Endodermal cell (in vitro differentiated cells): ENCODE results near the gene SLC25A43. TPM values are rescaled to one million over a fixed set of nuclear protein-coding genes. Genes with fewer than 3 reads are reported as not detected.
"Not testable (repeated sequence)": the region's sequence is repeated elsewhere in the genome, so short reads cannot be mapped to it uniquely, and the experiment has no call there.

ENCODE experiments used
- DNase-seq: peaks from one replicate; pipeline ENCODE4 v3.0.0-alpha.2; 2017
- H3K27ac ChIP-seq: 2 replicates; pipeline ENCODE4 v1.5.1; 2013; ENCODE audit warnings: mild to moderate bottlenecking, low read depth, low read length, moderate library complexity
- H3K27me3 ChIP-seq: 2 replicates; pipeline ENCODE4 v1.6.1; 2013; ENCODE audit warnings: mild to moderate bottlenecking, low read length, moderate library complexity; ENCODE audit not compliant: insufficient read depth, control insufficient read depth, poor library complexity, severe bottlenecking
- H3K36me3 ChIP-seq: 2 replicates; pipeline ENCODE4 v1.7.0; 2013; ENCODE audit warnings: mild to moderate bottlenecking, low read length, moderate library complexity; ENCODE audit not compliant: control insufficient read depth, insufficient read depth
- H3K4me1 ChIP-seq: one replicate; pipeline ENCODE4 v1.7.0; 2013; ENCODE audit warnings: low read length; ENCODE audit not compliant: control insufficient read depth, insufficient read depth
- H3K4me3 ChIP-seq: 2 replicates; pipeline ENCODE4 v1.5.1; 2013; ENCODE audit warnings: mild to moderate bottlenecking, low read length, moderate library complexity
- H3K9ac ChIP-seq: 2 replicates; pipeline ENCODE4 v1.6.1; 2013; ENCODE audit warnings: mild to moderate bottlenecking, low read length, moderate library complexity; ENCODE audit not compliant: poor library complexity, severe bottlenecking; ENCODE audit errors: extremely low read depth
- H3K9me3 ChIP-seq: 2 replicates; pipeline ENCODE4 v1.6.1; 2013; ENCODE audit warnings: mild to moderate bottlenecking, low read length, moderate library complexity; ENCODE audit not compliant: control insufficient read depth
- H3K27ac Mint-ChIP-seq: 2 replicates; pipeline ENCODE4 v1.8.0; 2020; ENCODE audit warnings: mixed read lengths
- H3K27me3 Mint-ChIP-seq: 2 replicates; pipeline ENCODE4 v1.8.0; 2021; ENCODE audit warnings: mild to moderate bottlenecking, mixed read lengths; ENCODE audit not compliant: insufficient read depth
- H3K36me3 Mint-ChIP-seq: 2 replicates; pipeline ENCODE4 v1.8.0; 2020; ENCODE audit warnings: low read depth, mixed read lengths
- H3K4me1 Mint-ChIP-seq: 2 replicates; pipeline ENCODE4 v1.8.0; 2020; ENCODE audit warnings: mixed read lengths
- H3K4me3 Mint-ChIP-seq: 2 replicates; pipeline ENCODE4 v1.8.0; 2020; ENCODE audit warnings: mild to moderate bottlenecking, moderate library complexity, mixed read lengths
- H3K9me3 Mint-ChIP-seq: 2 replicates; pipeline ENCODE4 v1.8.0; 2020; ENCODE audit warnings: mild to moderate bottlenecking, mixed read lengths
- CTCF ChIP-seq: fragments of 200-600 bp; sonication (generic); conservative IDR thresholded peaks from 2 replicates; pipeline ENCODE4 v1.5.0; 2021; ENCODE audit warnings: antibody characterized with exemption, mild to moderate bottlenecking
- WGBS, 2 experiments: methylation state at CpG; one replicate each; pipeline versions ENCODE4 v1.1.5 to v1.1.7; 2013; ENCODE audit warnings: missing lambda C conversion rate in 2 of 2, mixed read lengths in 1 of 2; ENCODE audit not compliant: insufficient coverage in 1 of 2, insufficient read length in 1 of 2; 5-methylcytosine and 5-hydroxymethylcytosine counted together
- long read RNA-seq, 4 experiments: library from polyadenylated mRNA in 2 of 4; library from RNA in 1 of 4; library from capped mRNA in 1 of 4; stranded (forward) in 3 of 4; unstranded in 1 of 4; transcript quantifications; one replicate each; pipeline ENCODE4 v2.0.0, GENCODE V29; 2020 to 2021; ENCODE audit warnings: inconsistent platforms in 1 of 4
- polyA plus RNA-seq, 2 experiments: library from polyadenylated mRNA; stranded (reverse); fragments of 50-300 nt; gene quantifications; one replicate each; pipeline ENCODE4 v1.2.3, GENCODE V29; 2013
- total RNA-seq, 2 donors: library from RNA; stranded (reverse); fragmentation: NEBNext Ultra II Directional in 1 of 2; extraction: Animal tissue kit (Norgen Biotek cat#: 25700) in 1 of 2; gene quantifications; 2 replicates in 1 of 2; 3 replicates in 1 of 2; pipeline ENCODE4 v1.2.1, GENCODE V29; 2021

The SLC25A43 gene
- 1 to 10 TPM; 4.4 to 4.9 TPM for total RNA-seq
- polyA plus RNA-seq (2013, experiment 1 of 2) = 4.0 TPM
- 3.9 TPM for polyA plus RNA-seq (2013, experiment 2 of 2)
- long read RNA-seq, experiment 1, partial matches to known transcripts = 1 of 6 reads
- long read RNA-seq, experiment 1, other reads (novel, unspliced or antisense) = 4 of 6 reads
- long read RNA-seq, experiment 2, transcript SLC25A43-201 (5 exons, 2,783 nt) = major isoform, 7 of 13 reads
- long read RNA-seq, experiment 2, partial matches to known transcripts = 1 of 13 reads
- long read RNA-seq, experiment 2, other reads (novel, unspliced or antisense) = 3 of 13 reads
- long read RNA-seq, experiment 3, transcript SLC25A43-201 (5 exons, 2,783 nt) = major isoform, 17 of 21 reads
- long read RNA-seq, experiment 3, partial matches to known transcripts = 2 of 21 reads
- long read RNA-seq, experiment 3, other reads (novel, unspliced or antisense) = 0 of 21 reads
- long read RNA-seq, experiment 4 = 0 reads

GRCh38 chrX:119398974-119399771, at the start of gene SLC25A43:
TSS of gene SLC25A43 (plus strand) at chrX:119399336. CDS start at chrX:119399404, 68 bp downstream.
- Mint-ChIP-seq H3K9me3 (peaks cover 61% of the 10 kb centered on the region), H3K36me3 (no peaks in the 10 kb centered on the region), H3K27me3 (peaks cover 16% of the 10 kb centered on the region), H3K4me3 (peak within 1 kb of the TSS; percentile 55), H3K27ac (no peak within 1 kb of the TSS), H3K4me1 (peaks cover 7% of the 10 kb centered on the region)
- no peaks in the 10 kb centered on the region for H3K4me1 ChIP-seq
- H3K9ac ChIP-seq = peak within 1 kb of the TSS; percentile 44
- TF ChIP-seq CTCF = no peak
- H3K4me3 ChIP-seq = peak within 1 kb of the TSS; percentile 75
- H3K27ac ChIP-seq = no peak within 1 kb of the TSS
- H3K36me3 ChIP-seq = no peaks in the 10 kb centered on the region
- no peaks in the 10 kb centered on the region for H3K27me3 ChIP-seq
- 2% methylated on average over 75 of the region's 77 CpGs; no CpG with 5 or more reads in 1 of the 2 experiments for WGBS, 2 experiments
- DNase-seq = peak; percentile 71
- H3K9me3 ChIP-seq = no peaks in the 10 kb centered on the region

GRCh38 chrX:119359618-119360382, 39.3 kb upstream of the SLC25A43 start:
- Mint-ChIP-seq H3K4me1 (no peaks in the 10 kb centered on the region), H3K4me3 (no peak overlapping the region), H3K36me3 (no peaks in the 10 kb centered on the region), H3K9me3 (peaks cover 58% of the 10 kb centered on the region), H3K27me3 (no peaks in the 10 kb centered on the region), H3K27ac (no peak overlapping the region)
- 96% methylated on average over 4 of the region's 4 CpGs; no CpG with 5 or more reads in 1 of the 2 experiments for WGBS, 2 experiments
- no peak overlapping the region for H3K4me3 ChIP-seq
- H3K9me3 ChIP-seq = no peaks in the 10 kb centered on the region
- no peak for DNase-seq
- no peaks in the 10 kb centered on the region for H3K27me3 ChIP-seq
- no peak for TF ChIP-seq CTCF
- no peak overlapping the region for H3K27ac ChIP-seq
- no peaks in the 10 kb centered on the region for H3K4me1 ChIP-seq
- no peaks in the 10 kb centered on the region for H3K36me3 ChIP-seq
- H3K9ac ChIP-seq = no peak overlapping the region

GRCh38 chrX:119361451-119361850, 37.7 kb upstream of the SLC25A43 start:
- H3K4me3 ChIP-seq, H3K9me3 ChIP-seq, H3K36me3 Mint-ChIP-seq, H3K27me3 Mint-ChIP-seq, DNase-seq, H3K4me3 Mint-ChIP-seq, H3K4me1 Mint-ChIP-seq, H3K27me3 ChIP-seq, H3K27ac Mint-ChIP-seq, H3K9ac ChIP-seq, H3K4me1 ChIP-seq, H3K36me3 ChIP-seq, H3K27ac ChIP-seq: not testable (repeated sequence)
- 98% methylated on average over 18 of the region's 27 CpGs; no CpG with 5 or more reads in 1 of the 2 experiments for WGBS, 2 experiments
- peaks cover 61% of the 10 kb centered on the region for H3K9me3 Mint-ChIP-seq

GRCh38 chrX:119362074-119362473, 37.1 kb upstream of the SLC25A43 start:
- WGBS, 2 experiments = 90 to 95% methylated on average over 4 to 24 of the region's 24 CpGs
- H3K4me3 Mint-ChIP-seq = not testable (repeated sequence)
- peaks cover 65% of the 10 kb centered on the region for H3K9me3 Mint-ChIP-seq

More at GRCh38 chrX:119362074-119362473, 37.1 kb upstream of the SLC25A43 start:
- not testable (repeated sequence) for H3K27ac ChIP-seq, H3K27me3 ChIP-seq, H3K36me3 Mint-ChIP-seq, DNase-seq, H3K4me3 ChIP-seq, H3K9ac ChIP-seq, H3K27ac Mint-ChIP-seq, H3K4me1 Mint-ChIP-seq, H3K4me1 ChIP-seq, H3K36me3 ChIP-seq, H3K9me3 ChIP-seq, H3K27me3 Mint-ChIP-seq
